WTC11 (cell line): Measurements from ENCODE around the gene MASP2.

Experiments used
- CREB1 ChIP-seq: sonication (generic); formaldehyde crosslinking; IDR thresholded peaks from 2 replicates; pipeline ENCODE4 v1.8.0; 2023; ENCODE audit warnings: mild to moderate bottlenecking, missing genetic modification reagents
- MYBL2 ChIP-seq: sonication (generic); formaldehyde crosslinking; IDR thresholded peaks from 2 replicates; pipeline ENCODE4 v1.8.1; 2023; ENCODE audit warnings: mild to moderate bottlenecking, moderate library complexity, missing genetic modification reagents
- NFYB ChIP-seq: sonication (generic); formaldehyde crosslinking; conservative IDR thresholded peaks from 2 replicates; pipeline ENCODE4 v1.8.0; 2022; ENCODE audit warnings: low read depth, missing genetic modification reagents
- SMAD4 ChIP-seq: sonication (generic); formaldehyde crosslinking; IDR thresholded peaks from 2 replicates; pipeline ENCODE4 v1.8.0; 2022; ENCODE audit warnings: mild to moderate bottlenecking, missing genetic modification reagents
- SOX15 ChIP-seq: fragments of 250-450 bp; sonication (Bioruptor Pico); IDR thresholded peaks from 2 replicates; pipeline ENCODE4 v1.9.0; 2021; ENCODE audit warnings: mild to moderate bottlenecking
- SP1 ChIP-seq: sonication (generic); formaldehyde crosslinking; conservative IDR thresholded peaks from 2 replicates; pipeline ENCODE4 v1.8.1; 2022; ENCODE audit warnings: missing genetic modification reagents
- TCF7 ChIP-seq: sonication (generic); formaldehyde crosslinking; IDR thresholded peaks from 2 replicates; pipeline ENCODE4 v1.8.0; 2022; ENCODE audit warnings: mild to moderate bottlenecking, low read depth, missing genetic modification reagents, moderate library complexity
- ZBTB21 ChIP-seq: sonication (generic); formaldehyde crosslinking; IDR thresholded peaks from 2 replicates; pipeline ENCODE4 v1.8.1; 2023; ENCODE audit warnings: mild to moderate bottlenecking, missing genetic modification reagents, borderline replicate concordance
- TF ChIP-seq, protein P1 (sequence below): sonication (generic); formaldehyde crosslinking; IDR thresholded peaks from 2 replicates; pipeline ENCODE4 v1.8.1; 2022; ENCODE audit warnings: low read depth, mild to moderate bottlenecking, moderate library complexity, missing genetic modification reagents, borderline replicate concordance
- TF ChIP-seq, protein P2 (sequence below): fragments of 200-600 bp; IDR thresholded peaks from 2 replicates; pipeline ENCODE4 v1.8.0; 2022; ENCODE audit warnings: antibody characterized with exemption
- TF ChIP-seq, protein P3 (sequence below): sonication (generic); formaldehyde crosslinking; IDR thresholded peaks from 2 replicates; pipeline ENCODE4 v1.8.1; 2023; ENCODE audit warnings: mild to moderate bottlenecking, missing genetic modification reagents, borderline replicate concordance
- TF ChIP-seq, protein P4 (sequence below): sonication (generic); formaldehyde crosslinking; IDR thresholded peaks from 2 replicates; pipeline ENCODE4 v1.8.1; 2023; ENCODE audit warnings: mild to moderate bottlenecking, missing genetic modification reagents, moderate library complexity
- TF ChIP-seq, protein P5 (sequence below): sonication (generic); formaldehyde crosslinking; IDR thresholded peaks from 2 replicates; pipeline ENCODE4 v1.8.1; 2022; ENCODE audit warnings: mild to moderate bottlenecking, missing genetic modification reagents, moderate library complexity, borderline replicate concordance
- TF ChIP-seq, protein P6 (sequence below): sonication (generic); formaldehyde crosslinking; conservative IDR thresholded peaks from 2 replicates; pipeline ENCODE4 v1.8.1; 2022; ENCODE audit warnings: mild to moderate bottlenecking, missing genetic modification reagents

DNA sequence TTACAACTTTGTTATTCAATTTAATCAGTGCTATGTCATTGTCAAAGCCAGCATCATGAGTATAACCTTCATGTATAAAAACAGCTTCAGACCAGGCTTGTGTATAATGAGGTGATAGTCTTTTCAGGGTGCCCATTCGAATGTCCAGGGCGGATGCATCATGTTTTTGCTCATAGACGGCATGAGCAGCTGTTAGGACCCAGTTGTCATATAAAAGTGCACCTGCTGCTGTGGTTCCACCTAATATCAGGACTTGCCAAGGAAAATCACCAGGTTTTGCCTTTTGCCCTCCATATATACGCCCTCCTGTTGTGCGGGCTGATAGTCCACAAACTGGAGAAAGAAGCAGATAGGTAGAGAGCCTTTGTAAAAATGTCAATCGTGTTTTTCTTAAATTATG is 19.7 kb downstream of the MASP2 start:
- TF ChIP-seq, protein P1, sequence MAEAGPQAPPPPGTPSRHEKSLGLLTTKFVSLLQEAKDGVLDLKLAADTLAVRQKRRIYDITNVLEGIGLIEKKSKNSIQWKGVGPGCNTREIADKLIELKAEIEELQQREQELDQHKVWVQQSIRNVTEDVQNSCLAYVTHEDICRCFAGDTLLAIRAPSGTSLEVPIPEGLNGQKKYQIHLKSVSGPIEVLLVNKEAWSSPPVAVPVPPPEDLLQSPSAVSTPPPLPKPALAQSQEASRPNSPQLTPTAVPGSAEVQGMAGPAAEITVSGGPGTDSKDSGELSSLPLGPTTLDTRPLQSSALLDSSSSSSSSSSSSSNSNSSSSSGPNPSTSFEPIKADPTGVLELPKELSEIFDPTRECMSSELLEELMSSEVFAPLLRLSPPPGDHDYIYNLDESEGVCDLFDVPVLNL (CRISPR knock-in tag) = no peak
- TF ChIP-seq ZBTB21 (CRISPR knock-in tag) (no peak), NFYB (CRISPR knock-in tag) (no peak), MYBL2 (CRISPR knock-in tag) (no peak), TCF7 (no peak), CREB1 (CRISPR knock-in tag) (no peak), SMAD4 (CRISPR knock-in tag) (no peak), SP1 (CRISPR knock-in tag) (no peak), SOX15 (CRISPR knock-in tag) (no peak)
- TF ChIP-seq, protein P2, sequence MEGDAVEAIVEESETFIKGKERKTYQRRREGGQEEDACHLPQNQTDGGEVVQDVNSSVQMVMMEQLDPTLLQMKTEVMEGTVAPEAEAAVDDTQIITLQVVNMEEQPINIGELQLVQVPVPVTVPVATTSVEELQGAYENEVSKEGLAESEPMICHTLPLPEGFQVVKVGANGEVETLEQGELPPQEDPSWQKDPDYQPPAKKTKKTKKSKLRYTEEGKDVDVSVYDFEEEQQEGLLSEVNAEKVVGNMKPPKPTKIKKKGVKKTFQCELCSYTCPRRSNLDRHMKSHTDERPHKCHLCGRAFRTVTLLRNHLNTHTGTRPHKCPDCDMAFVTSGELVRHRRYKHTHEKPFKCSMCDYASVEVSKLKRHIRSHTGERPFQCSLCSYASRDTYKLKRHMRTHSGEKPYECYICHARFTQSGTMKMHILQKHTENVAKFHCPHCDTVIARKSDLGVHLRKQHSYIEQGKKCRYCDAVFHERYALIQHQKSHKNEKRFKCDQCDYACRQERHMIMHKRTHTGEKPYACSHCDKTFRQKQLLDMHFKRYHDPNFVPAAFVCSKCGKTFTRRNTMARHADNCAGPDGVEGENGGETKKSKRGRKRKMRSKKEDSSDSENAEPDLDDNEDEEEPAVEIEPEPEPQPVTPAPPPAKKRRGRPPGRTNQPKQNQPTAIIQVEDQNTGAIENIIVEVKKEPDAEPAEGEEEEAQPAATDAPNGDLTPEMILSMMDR = no peak
- TF ChIP-seq, protein P3, sequence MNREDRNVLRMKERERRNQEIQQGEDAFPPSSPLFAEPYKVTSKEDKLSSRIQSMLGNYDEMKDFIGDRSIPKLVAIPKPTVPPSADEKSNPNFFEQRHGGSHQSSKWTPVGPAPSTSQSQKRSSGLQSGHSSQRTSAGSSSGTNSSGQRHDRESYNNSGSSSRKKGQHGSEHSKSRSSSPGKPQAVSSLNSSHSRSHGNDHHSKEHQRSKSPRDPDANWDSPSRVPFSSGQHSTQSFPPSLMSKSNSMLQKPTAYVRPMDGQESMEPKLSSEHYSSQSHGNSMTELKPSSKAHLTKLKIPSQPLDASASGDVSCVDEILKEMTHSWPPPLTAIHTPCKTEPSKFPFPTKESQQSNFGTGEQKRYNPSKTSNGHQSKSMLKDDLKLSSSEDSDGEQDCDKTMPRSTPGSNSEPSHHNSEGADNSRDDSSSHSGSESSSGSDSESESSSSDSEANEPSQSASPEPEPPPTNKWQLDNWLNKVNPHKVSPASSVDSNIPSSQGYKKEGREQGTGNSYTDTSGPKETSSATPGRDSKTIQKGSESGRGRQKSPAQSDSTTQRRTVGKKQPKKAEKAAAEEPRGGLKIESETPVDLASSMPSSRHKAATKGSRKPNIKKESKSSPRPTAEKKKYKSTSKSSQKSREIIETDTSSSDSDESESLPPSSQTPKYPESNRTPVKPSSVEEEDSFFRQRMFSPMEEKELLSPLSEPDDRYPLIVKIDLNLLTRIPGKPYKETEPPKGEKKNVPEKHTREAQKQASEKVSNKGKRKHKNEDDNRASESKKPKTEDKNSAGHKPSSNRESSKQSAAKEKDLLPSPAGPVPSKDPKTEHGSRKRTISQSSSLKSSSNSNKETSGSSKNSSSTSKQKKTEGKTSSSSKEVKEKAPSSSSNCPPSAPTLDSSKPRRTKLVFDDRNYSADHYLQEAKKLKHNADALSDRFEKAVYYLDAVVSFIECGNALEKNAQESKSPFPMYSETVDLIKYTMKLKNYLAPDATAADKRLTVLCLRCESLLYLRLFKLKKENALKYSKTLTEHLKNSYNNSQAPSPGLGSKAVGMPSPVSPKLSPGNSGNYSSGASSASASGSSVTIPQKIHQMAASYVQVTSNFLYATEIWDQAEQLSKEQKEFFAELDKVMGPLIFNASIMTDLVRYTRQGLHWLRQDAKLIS = no peak
- TF ChIP-seq, protein P4, sequence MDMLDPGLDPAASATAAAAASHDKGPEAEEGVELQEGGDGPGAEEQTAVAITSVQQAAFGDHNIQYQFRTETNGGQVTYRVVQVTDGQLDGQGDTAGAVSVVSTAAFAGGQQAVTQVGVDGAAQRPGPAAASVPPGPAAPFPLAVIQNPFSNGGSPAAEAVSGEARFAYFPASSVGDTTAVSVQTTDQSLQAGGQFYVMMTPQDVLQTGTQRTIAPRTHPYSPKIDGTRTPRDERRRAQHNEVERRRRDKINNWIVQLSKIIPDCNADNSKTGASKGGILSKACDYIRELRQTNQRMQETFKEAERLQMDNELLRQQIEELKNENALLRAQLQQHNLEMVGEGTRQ (CRISPR knock-in tag) = no peak
- TF ChIP-seq, protein P5, sequence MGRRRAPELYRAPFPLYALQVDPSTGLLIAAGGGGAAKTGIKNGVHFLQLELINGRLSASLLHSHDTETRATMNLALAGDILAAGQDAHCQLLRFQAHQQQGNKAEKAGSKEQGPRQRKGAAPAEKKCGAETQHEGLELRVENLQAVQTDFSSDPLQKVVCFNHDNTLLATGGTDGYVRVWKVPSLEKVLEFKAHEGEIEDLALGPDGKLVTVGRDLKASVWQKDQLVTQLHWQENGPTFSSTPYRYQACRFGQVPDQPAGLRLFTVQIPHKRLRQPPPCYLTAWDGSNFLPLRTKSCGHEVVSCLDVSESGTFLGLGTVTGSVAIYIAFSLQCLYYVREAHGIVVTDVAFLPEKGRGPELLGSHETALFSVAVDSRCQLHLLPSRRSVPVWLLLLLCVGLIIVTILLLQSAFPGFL (CRISPR knock-in tag) = no peak
- TF ChIP-seq, protein P6, sequence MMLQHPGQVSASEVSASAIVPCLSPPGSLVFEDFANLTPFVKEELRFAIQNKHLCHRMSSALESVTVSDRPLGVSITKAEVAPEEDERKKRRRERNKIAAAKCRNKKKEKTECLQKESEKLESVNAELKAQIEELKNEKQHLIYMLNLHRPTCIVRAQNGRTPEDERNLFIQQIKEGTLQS (CRISPR knock-in tag) = no peak
